Neural progenitor cell (in vitro differentiated cells): ENCODE measurements around the gene ZNF19.

ENCODE experiments used
- CTCF ChIP-seq: fragments of 200-600 bp; sonication (generic); IDR thresholded peaks from 2 replicates; pipeline ENCODE4 v1.5.1; 2017; ENCODE audit warnings: antibody characterized with exemption, mild to moderate bottlenecking
- EZH2phosphoT487 ChIP-seq: fragments of 200-600 bp; sonication (generic); IDR thresholded peaks from 2 replicates; pipeline ENCODE4 v1.6.1; 2017; ENCODE audit warnings: antibody characterized with exemption

- TF ChIP-seq EZH2phosphoT487 = no peak
- TF ChIP-seq CTCF = no peak
These were observed 56.2 kb downstream of the ZNF19 start for GRCh38 chr16:71432906-71433305.
